ENCODE measurements around the gene ATPAF1.

Gene ATPAF1

DNA sequence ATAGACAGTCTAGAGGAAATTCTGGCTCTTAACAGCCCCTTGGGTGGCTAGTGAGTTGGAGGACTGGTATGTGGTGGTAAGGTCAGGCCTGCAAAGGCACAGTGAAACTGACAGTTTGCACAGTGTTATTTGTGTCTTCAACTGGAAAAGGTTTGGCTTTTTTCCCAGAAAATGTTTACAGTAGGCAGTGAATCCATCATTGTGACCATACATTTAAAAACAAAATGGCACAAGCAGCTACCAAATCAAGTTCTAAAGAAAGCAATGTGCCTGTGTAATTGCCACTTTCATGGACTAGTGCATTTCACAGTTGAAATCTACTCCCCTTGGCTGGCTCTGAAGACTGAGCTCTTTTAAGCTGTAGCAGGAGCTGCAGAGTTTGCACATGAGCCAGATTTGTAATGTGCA is 24.8 kb downstream of the ATPAF1 start (continued):
- TF ChIP-seq, protein P1, sequence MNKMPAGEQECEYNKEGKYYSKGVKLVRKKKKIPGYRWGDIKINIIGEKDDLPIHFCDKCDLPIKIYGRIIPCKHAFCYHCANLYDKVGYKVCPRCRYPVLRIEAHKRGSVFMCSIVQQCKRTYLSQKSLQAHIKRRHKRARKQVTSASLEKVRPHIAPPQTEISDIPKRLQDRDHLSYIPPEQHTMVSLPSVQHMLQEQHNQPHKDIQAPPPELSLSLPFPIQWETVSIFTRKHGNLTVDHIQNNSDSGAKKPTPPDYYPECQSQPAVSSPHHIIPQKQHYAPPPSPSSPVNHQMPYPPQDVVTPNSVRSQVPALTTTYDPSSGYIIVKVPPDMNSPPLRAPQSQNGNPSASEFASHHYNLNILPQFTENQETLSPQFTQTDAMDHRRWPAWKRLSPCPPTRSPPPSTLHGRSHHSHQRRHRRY (tag by site-specific recombination; IDR thresholded peaks at IDR 0.05), result no peak
- TF ChIP-seq ZNF24 (tag by site-specific recombination; IDR thresholded peaks at IDR 0.05) (peak; percentile 82), KLF7 (tag by site-specific recombination; IDR thresholded peaks at IDR 0.05; ENCODE audit: borderline replicate concordance) (peak; percentile 15; the same call in 1 of the 2 replicates), IKZF3 (tag by site-specific recombination; IDR thresholded peaks at IDR 0.05) (peak; percentile 53; the same call in 1 of the 2 replicates), ZNF2 (tag by site-specific recombination; IDR thresholded peaks at IDR 0.05) (peak; percentile 87), ZFP69B (tag by site-specific recombination; IDR thresholded peaks at IDR 0.05) (peak; percentile 98), ZNF624 (tag by site-specific recombination; IDR thresholded peaks at IDR 0.05) (no peak), SP2 (tag by site-specific recombination; IDR thresholded peaks at IDR 0.05) (no peak), HOXA7 (CRISPR knock-in tag; IDR thresholded peaks at IDR 0.05; ENCODE audit: borderline replicate concordance) (no peak), ZNF510 (tag by site-specific recombination; IDR thresholded peaks at IDR 0.05; ENCODE audit: insufficient replicate concordance) (no peak), TSHZ1 (tag by site-specific recombination; IDR thresholded peaks at IDR 0.05; ENCODE audit: borderline replicate concordance) (peak; percentile 97), ZNF777 (tag by site-specific recombination; IDR thresholded peaks at IDR 0.05; ENCODE audit: borderline replicate concordance) (no peak), GFI1B (tag by site-specific recombination; IDR thresholded peaks at IDR 0.05) (peak; percentile 93), ZNF768 (tag by site-specific recombination; IDR thresholded peaks at IDR 0.05) (0 out of 2 replicates have a peak, but pooled peaks have one; percentile 3), ZNF561 (tag by site-specific recombination; IDR thresholded peaks at IDR 0.05; ENCODE audit: borderline replicate concordance) (peak; percentile 88), ZNF19 (tag by site-specific recombination; IDR thresholded peaks at IDR 0.05; ENCODE audit: low read depth) (no peak), ZNF610 (tag by site-specific recombination; IDR thresholded peaks at IDR 0.05; ENCODE audit: borderline replicate concordance) (0 out of 2 replicates have a peak, but pooled peaks have one; percentile 75), ZBTB8A (tag by site-specific recombination; IDR thresholded peaks at IDR 0.05) (peak; percentile 34; the same call in 1 of the 2 replicates), ZIC2 (tag by site-specific recombination; IDR thresholded peaks at IDR 0.05) (no peak), MZF1 (tag by site-specific recombination; IDR thresholded peaks at IDR 0.05; ENCODE audit: borderline replicate concordance) (peak; percentile 93), ZNF48 (tag by site-specific recombination; IDR thresholded peaks at IDR 0.05) (no peak), ZNF529 (tag by site-specific recombination; IDR thresholded peaks at IDR 0.05; ENCODE audit: insufficient replicate concordance) (no peak), GLIS1 (tag by site-specific recombination; IDR thresholded peaks at IDR 0.05) (peak; percentile 76), GLI2 (tag by site-specific recombination; IDR thresholded peaks at IDR 0.05; ENCODE audit: borderline replicate concordance, low read depth) (peak; percentile 87), ZNF248 (tag by site-specific recombination; IDR thresholded peaks at IDR 0.05) (no peak)
- TF ChIP-seq, protein P2, sequence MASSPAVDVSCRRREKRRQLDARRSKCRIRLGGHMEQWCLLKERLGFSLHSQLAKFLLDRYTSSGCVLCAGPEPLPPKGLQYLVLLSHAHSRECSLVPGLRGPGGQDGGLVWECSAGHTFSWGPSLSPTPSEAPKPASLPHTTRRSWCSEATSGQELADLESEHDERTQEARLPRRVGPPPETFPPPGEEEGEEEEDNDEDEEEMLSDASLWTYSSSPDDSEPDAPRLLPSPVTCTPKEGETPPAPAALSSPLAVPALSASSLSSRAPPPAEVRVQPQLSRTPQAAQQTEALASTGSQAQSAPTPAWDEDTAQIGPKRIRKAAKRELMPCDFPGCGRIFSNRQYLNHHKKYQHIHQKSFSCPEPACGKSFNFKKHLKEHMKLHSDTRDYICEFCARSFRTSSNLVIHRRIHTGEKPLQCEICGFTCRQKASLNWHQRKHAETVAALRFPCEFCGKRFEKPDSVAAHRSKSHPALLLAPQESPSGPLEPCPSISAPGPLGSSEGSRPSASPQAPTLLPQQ (tag by site-specific recombination; IDR thresholded peaks at IDR 0.05), result peak; percentile 99
- TF ChIP-seq, protein P3, sequence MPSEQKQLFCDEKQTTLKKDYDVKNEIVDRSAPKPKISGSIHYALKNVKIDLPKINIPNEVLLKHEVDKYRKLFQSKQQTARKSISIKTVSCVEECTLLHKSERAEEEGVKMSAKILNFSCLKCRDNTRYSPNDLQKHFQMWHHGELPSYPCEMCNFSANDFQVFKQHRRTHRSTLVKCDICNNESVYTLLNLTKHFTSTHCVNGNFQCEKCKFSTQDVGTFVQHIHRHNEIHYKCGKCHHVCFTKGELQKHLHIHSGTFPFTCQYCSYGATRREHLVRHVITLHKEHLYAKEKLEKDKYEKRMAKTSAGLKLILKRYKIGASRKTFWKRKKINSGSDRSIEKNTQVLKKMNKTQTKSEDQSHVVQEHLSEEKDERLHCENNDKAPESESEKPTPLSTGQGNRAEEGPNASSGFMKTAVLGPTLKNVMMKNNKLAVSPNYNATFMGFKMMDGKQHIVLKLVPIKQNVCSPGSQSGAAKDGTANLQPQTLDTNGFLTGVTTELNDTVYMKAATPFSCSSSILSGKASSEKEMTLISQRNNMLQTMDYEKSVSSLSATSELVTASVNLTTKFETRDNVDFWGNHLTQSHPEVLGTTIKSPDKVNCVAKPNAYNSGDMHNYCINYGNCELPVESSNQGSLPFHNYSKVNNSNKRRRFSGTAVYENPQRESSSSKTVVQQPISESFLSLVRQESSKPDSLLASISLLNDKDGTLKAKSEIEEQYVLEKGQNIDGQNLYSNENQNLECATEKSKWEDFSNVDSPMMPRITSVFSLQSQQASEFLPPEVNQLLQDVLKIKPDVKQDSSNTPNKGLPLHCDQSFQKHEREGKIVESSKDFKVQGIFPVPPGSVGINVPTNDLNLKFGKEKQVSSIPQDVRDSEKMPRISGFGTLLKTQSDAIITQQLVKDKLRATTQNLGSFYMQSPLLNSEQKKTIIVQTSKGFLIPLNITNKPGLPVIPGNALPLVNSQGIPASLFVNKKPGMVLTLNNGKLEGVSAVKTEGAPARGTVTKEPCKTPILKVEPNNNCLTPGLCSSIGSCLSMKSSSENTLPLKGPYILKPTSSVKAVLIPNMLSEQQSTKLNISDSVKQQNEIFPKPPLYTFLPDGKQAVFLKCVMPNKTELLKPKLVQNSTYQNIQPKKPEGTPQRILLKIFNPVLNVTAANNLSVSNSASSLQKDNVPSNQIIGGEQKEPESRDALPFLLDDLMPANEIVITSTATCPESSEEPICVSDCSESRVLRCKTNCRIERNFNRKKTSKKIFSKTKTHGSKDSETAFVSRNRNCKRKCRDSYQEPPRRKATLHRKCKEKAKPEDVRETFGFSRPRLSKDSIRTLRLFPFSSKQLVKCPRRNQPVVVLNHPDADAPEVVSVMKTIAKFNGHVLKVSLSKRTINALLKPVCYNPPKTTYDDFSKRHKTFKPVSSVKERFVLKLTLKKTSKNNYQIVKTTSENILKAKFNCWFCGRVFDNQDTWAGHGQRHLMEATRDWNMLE (tag by site-specific recombination; conservative IDR thresholded peaks at IDR 0.05; ENCODE audit: low read depth), result no peak

All from HEK293 (cell line).